ENCODE results near the gene MBTPS1.

Gene MBTPS1

DNA sequence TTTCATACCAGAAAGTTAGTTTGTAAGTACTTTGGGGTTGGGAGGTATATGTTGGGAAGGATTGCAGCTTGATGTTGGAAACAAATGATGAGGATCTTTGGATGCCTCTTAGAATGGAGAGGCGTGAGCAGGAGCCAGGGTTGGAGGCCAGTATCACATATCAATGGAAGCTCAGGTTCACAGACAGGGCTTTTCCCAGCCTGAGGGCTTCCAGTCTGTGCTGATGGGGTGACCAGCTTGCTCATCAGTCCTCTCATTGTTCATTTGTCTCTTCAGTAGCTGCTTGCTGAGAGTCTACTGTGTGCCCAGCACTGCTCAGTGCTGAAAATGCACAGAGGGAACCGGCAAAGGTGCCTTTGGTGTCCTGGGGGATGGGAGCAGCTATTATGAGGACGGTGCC lies 34.2 kb upstream of the MBTPS1 start:
- Histone ChIP-seq H3K27ac (ENCODE audit: low read depth in 2 of 2, low read length in 2 of 2) (no peak overlapping the region), H3K27me3 (ENCODE audit: control insufficient read depth in 2 of 2, insufficient read depth in 2 of 2, low read length in 2 of 2) (no peaks in the 10 kb centered on the region), H3K9me3 (ENCODE audit: control insufficient read depth in 2 of 2, low read length in 2 of 2) (no peaks in the 10 kb centered on the region), H3K36me3 (ENCODE audit: control insufficient read depth in 2 of 2, insufficient read depth in 2 of 2, low read length in 2 of 2) (no peaks in the 10 kb centered on the region), H3K9ac (ENCODE audit: low read depth in 1 of 2, low read length in 2 of 2) (no peak overlapping the region), H3K4me1 (ENCODE audit: control insufficient read depth in 2 of 2, insufficient read depth in 2 of 2, low read length in 2 of 2) (no peaks in the 10 kb centered on the region), H3K4me3 (ENCODE audit: low read length in 2 of 2) (no peak overlapping the region)

DNA sequence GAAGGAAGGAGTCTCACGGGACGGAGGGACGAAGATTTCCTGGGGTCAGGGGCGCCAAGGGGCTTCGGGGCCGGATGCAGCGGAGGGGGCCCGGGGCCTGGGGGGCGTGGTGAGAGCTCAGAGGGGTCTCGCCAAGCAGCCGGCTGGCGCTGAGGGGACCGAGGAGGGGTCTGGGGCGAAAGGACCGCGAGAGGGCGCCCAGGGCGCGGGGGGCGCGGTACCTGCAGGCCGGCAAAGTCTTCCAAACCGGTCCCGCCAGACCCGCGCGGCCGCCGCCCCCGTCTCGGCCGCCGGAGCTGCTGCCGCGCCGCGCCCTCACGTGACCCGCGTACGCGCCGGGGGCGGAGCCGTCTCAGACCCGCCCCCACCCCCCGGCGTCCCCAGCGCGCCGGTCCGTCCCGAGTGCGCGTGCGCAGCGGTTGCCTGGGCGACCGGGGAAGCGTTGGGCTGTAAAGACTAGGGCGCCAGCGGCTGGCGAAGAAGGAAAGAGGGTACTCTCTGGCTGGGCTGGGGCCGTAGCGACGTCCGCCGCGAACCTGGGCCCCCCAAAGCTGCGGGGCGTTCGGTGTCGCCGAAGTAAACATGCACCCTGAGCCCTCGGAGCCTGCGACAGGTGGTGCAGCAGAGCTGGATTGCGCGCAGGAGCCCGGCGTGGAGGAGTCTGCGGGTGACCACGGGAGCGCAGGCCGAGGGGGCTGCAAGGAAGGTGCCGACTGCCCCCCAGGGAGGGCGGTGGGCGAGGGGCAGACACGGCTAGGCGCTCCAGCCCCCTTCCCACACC lies 28.3 kb upstream of the MBTPS1 start, which contains the start of the genes DNAAF1 and HSDL1:
Gene DNAAF1, plus strand, starts transcription at position 450 of the 781 bp plus-strand sequence. Its CDS starts 133 bp downstream, at position 583.
Gene HSDL1, minus strand, starts transcription at position 319 of the 781 bp plus-strand sequence. CDS start 13,856 bp downstream, outside the sequence.
- Histone ChIP-seq H3K4me3 (ENCODE audit: low read length in 2 of 2) (peak within 1 kb of the TSS; percentile 82), H3K27ac (ENCODE audit: low read depth in 2 of 2, low read length in 2 of 2) (peak within 1 kb of the TSS; percentile 55 to 67), H3K36me3 (ENCODE audit: control insufficient read depth in 2 of 2, insufficient read depth in 2 of 2, low read length in 2 of 2) (no peaks in the 10 kb centered on the region), H3K9me3 (ENCODE audit: control insufficient read depth in 2 of 2, low read length in 2 of 2) (no peaks in the 10 kb centered on the region), H3K4me1 (ENCODE audit: control insufficient read depth in 2 of 2, insufficient read depth in 2 of 2, low read length in 2 of 2) (peaks cover 0 to 13% of the 10 kb centered on the region in 2 donors), H3K9ac (ENCODE audit: low read depth in 1 of 2, low read length in 2 of 2) (peak within 1 kb of the TSS; percentile 68 to 70), H3K27me3 (ENCODE audit: control insufficient read depth in 2 of 2, insufficient read depth in 2 of 2, low read length in 2 of 2) (no peaks in the 10 kb centered on the region)

DNA sequence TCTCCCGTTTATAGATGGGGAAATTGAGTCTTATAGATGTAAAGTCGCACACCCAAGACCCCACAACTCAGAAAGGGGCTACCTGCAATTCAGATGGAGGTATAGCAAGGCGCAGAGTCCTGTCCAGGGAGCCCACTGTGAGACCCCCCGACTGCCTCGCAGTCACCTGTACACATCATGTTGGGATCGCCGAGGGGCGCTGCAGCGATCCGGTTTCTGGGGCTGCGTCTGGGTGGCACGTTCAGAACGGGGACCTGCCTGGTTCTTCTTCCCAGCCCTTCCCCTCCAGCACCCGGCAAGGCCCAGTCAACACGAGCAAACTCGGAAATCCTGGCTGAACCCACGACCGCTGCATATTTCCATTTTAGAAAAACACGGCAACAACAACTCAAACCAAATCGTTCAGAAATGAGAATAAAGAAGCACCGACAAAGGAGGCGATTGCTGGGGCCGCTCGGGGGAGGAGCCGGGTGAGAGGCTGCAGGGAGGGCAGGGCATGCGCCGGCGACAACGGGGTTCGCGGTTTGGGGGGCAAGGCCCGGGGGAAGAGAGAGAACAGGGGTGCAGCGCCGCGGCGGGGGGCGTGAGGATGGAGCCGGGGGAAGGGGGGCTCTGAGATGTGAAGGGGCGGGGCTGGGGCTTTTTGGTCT lies 27.6 kb upstream of the MBTPS1 start:
- Histone ChIP-seq H3K9me3 (ENCODE audit: control insufficient read depth in 2 of 2, low read length in 2 of 2) (no peaks in the 10 kb centered on the region), H3K27ac (ENCODE audit: low read depth in 2 of 2, low read length in 2 of 2) (peak overlapping the region in 1 of 2 donors; percentile 67), H3K27me3 (ENCODE audit: control insufficient read depth in 2 of 2, insufficient read depth in 2 of 2, low read length in 2 of 2) (no peaks in the 10 kb centered on the region), H3K36me3 (ENCODE audit: control insufficient read depth in 2 of 2, insufficient read depth in 2 of 2, low read length in 2 of 2) (no peaks in the 10 kb centered on the region), H3K9ac (ENCODE audit: low read depth in 1 of 2, low read length in 2 of 2) (peak overlapping the region; percentile 68 to 70), H3K4me1 (ENCODE audit: control insufficient read depth in 2 of 2, insufficient read depth in 2 of 2, low read length in 2 of 2) (peaks cover 0 to 13% of the 10 kb centered on the region in 2 donors), H3K4me3 (ENCODE audit: low read length in 2 of 2) (peak overlapping the region; percentile 82)

DNA sequence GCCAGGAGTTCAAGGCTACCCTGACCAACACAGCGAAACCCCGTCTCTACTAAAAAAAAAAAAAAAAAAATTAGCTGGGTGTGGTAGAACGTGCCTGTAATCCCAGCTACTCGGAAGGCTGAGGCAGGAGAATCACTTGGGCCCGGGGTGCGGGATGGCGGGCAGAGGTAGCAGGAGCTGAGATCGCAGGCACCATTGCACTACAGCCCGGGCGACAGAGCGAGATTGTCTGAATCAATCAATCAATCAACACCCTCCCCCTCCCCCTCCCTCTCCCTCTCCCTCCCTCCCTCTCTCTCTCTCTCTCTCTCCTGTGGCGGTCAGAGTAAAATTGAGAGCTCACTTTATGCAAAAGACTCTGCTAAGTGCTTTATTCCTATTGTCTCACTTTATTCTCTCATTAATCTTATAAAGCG lies 27.1 kb upstream of the MBTPS1 start:
- no peaks in the 10 kb centered on the region for H3K36me3 ChIP-seq (ENCODE audit: control insufficient read depth in 2 of 2, insufficient read depth in 2 of 2, low read length in 2 of 2)
- no peak overlapping the region for H3K27ac ChIP-seq (ENCODE audit: low read depth in 2 of 2, low read length in 2 of 2)
- peak overlapping the region in 1 of 2 donors; percentile 82 for H3K4me3 ChIP-seq (ENCODE audit: low read length in 2 of 2)
- no peaks in the 10 kb centered on the region for H3K27me3 ChIP-seq (ENCODE audit: control insufficient read depth in 2 of 2, insufficient read depth in 2 of 2, low read length in 2 of 2)
- no peaks in the 10 kb centered on the region for H3K9me3 ChIP-seq (ENCODE audit: control insufficient read depth in 2 of 2, low read length in 2 of 2)
- H3K9ac ChIP-seq (ENCODE audit: low read depth in 1 of 2, low read length in 2 of 2) = peak overlapping the region; percentile 68 to 70
- H3K4me1 ChIP-seq (ENCODE audit: control insufficient read depth in 2 of 2, insufficient read depth in 2 of 2, low read length in 2 of 2) = peaks cover 0 to 13% of the 10 kb centered on the region in 2 donors

DNA sequence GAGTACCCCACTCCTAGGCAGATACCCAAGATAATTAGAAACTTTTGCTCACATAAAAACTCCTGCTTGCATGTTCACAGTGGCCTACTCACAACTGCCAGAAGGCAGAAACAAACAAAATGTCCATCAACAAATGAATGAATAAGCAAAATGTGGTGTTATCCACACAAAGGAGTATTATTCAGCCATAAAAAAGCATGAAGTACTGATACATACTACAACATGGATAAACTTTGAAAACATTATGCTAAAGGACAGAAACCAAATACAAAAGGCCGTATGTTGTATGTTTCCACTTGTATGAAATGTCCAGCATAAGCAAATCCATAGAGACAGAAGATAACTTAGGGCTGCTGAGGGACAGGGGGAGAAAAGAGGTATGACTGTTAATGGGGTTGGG lies 26.3 kb upstream of the MBTPS1 start:
- Histone ChIP-seq H3K9ac (ENCODE audit: low read depth in 1 of 2, low read length in 2 of 2) (no peak overlapping the region), H3K4me1 (ENCODE audit: control insufficient read depth in 2 of 2, insufficient read depth in 2 of 2, low read length in 2 of 2) (peaks cover 0 to 13% of the 10 kb centered on the region in 2 donors), H3K27ac (ENCODE audit: low read depth in 2 of 2, low read length in 2 of 2) (no peak overlapping the region), H3K4me3 (ENCODE audit: low read length in 2 of 2) (no peak overlapping the region), H3K36me3 (ENCODE audit: control insufficient read depth in 2 of 2, insufficient read depth in 2 of 2, low read length in 2 of 2) (no peaks in the 10 kb centered on the region), H3K27me3 (ENCODE audit: control insufficient read depth in 2 of 2, insufficient read depth in 2 of 2, low read length in 2 of 2) (no peaks in the 10 kb centered on the region), H3K9me3 (ENCODE audit: control insufficient read depth in 2 of 2, low read length in 2 of 2) (no peaks in the 10 kb centered on the region)

DNA sequence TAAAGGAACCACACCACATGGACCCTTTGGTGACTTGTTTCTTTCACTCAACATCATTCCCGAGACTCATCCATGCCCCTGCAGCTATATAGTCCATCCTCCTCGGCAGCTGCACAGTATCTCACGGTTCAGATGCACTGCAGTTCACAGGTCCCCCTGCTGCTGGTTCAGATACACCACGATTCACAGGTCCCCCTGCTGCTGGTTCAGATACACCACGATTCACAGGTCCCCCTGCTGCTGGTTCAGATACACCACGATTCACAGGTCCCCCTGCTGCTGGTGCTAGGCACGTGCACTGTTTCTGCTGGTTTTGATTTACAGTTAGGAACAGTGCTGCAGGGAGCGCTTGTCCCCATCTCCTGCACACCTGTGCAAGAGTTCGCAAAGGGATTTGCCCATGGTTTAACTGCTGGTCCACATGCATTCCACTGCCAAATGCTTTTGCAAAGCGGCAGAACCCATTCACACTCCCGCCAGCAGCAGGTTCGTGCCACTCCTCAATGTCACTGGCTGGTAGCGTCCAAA lies 24.5 kb upstream of the MBTPS1 start:
- H3K27ac ChIP-seq (ENCODE audit: low read depth in 2 of 2, low read length in 2 of 2) = no peak overlapping the region
- H3K9me3 ChIP-seq (ENCODE audit: control insufficient read depth in 2 of 2, low read length in 2 of 2) = no peaks in the 10 kb centered on the region
- H3K4me1 ChIP-seq (ENCODE audit: control insufficient read depth in 2 of 2, insufficient read depth in 2 of 2, low read length in 2 of 2) = peaks cover 0 to 13% of the 10 kb centered on the region in 2 donors
- H3K4me3 ChIP-seq (ENCODE audit: low read length in 2 of 2) = no peak overlapping the region
- H3K9ac ChIP-seq (ENCODE audit: low read depth in 1 of 2, low read length in 2 of 2) = no peak overlapping the region
- no peaks in the 10 kb centered on the region for H3K36me3 ChIP-seq (ENCODE audit: control insufficient read depth in 2 of 2, insufficient read depth in 2 of 2, low read length in 2 of 2)
- no peaks in the 10 kb centered on the region for H3K27me3 ChIP-seq (ENCODE audit: control insufficient read depth in 2 of 2, insufficient read depth in 2 of 2, low read length in 2 of 2)

DNA sequence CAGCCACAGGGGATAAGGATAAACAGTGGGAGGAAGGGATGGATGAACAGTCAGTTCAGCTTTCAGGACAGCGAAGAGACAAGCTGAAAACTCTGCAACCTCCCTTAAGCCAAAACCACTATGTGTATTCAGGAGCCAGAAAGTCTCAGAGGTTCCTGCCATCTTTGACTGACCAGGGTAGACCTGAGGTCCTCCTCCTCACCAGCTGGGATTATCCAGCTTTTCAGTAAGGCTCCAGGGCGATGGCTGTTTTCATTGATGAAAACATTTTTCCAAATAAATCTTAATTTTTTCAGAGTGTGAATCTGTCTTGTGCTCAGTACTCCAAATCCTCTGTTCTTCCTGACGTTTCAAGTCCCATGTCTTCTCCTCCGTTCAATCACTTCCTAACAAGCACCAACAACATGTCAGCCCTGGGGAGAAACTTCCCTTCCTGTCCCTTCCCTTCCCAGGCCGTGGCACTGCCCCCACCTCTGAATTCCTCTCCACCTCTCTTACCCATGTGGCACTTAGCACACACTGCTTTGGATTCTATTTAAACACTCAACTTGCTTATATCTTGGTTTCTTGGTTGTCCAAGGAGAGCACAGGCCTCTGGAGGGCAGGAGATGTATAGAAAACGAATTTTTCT lies 23.0 kb upstream of the MBTPS1 start:
- Histone ChIP-seq H3K9me3 (ENCODE audit: control insufficient read depth in 2 of 2, low read length in 2 of 2) (no peaks in the 10 kb centered on the region), H3K9ac (ENCODE audit: low read depth in 1 of 2, low read length in 2 of 2) (no peak overlapping the region), H3K27ac (ENCODE audit: low read depth in 2 of 2, low read length in 2 of 2) (no peak overlapping the region), H3K4me1 (ENCODE audit: control insufficient read depth in 2 of 2, insufficient read depth in 2 of 2, low read length in 2 of 2) (peaks cover 0 to 8% of the 10 kb centered on the region in 2 donors), H3K4me3 (ENCODE audit: low read length in 2 of 2) (no peak overlapping the region), H3K36me3 (ENCODE audit: control insufficient read depth in 2 of 2, insufficient read depth in 2 of 2, low read length in 2 of 2) (no peaks in the 10 kb centered on the region), H3K27me3 (ENCODE audit: control insufficient read depth in 2 of 2, insufficient read depth in 2 of 2, low read length in 2 of 2) (no peaks in the 10 kb centered on the region)

DNA sequence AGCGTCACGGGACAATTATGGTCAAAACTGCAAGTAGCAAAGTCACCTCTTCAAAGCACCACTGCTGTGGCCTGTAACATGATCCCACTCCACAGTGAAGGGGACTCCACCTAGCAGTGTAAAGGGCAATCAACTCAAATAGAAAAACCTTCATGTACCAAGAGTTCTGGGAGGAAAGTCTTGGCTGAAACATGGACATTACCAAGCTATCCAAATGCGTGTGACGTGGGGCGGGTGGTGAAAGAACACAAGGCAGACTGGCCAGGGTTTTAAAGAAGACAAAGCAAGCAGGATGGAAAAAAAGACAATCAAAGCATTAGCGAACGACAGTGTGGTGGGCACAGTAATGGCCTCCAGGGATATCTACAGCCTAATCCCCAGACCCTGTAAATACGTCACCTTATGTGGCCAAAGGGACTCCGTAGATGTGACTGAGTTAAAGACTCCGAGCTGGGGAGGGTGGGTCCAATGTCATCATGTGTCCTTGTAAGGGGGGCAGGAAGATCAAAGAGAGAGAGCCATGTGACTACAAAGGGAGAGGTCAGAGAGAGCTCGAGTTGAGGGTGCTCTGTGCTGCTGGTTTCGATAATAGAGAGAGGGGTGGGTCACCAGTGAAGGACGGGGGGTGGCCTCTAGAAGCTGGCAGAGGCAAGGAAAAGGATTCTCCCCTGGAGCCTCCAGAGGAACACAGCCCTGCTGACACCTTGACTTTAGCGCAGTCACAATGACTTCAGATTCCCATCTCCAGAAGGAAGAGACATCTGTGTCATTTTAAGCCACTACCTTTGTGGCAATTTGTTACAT lies 22.3 kb upstream of the MBTPS1 start:
- Histone ChIP-seq H3K36me3 (ENCODE audit: control insufficient read depth in 2 of 2, insufficient read depth in 2 of 2, low read length in 2 of 2) (no peaks in the 10 kb centered on the region), H3K4me3 (ENCODE audit: low read length in 2 of 2) (no peak overlapping the region), H3K4me1 (ENCODE audit: control insufficient read depth in 2 of 2, insufficient read depth in 2 of 2, low read length in 2 of 2) (peaks cover 0 to 3% of the 10 kb centered on the region in 2 donors), H3K9me3 (ENCODE audit: control insufficient read depth in 2 of 2, low read length in 2 of 2) (no peaks in the 10 kb centered on the region), H3K9ac (ENCODE audit: low read depth in 1 of 2, low read length in 2 of 2) (no peak overlapping the region), H3K27me3 (ENCODE audit: control insufficient read depth in 2 of 2, insufficient read depth in 2 of 2, low read length in 2 of 2) (no peaks in the 10 kb centered on the region), H3K27ac (ENCODE audit: low read depth in 2 of 2, low read length in 2 of 2) (no peak overlapping the region)

DNA sequence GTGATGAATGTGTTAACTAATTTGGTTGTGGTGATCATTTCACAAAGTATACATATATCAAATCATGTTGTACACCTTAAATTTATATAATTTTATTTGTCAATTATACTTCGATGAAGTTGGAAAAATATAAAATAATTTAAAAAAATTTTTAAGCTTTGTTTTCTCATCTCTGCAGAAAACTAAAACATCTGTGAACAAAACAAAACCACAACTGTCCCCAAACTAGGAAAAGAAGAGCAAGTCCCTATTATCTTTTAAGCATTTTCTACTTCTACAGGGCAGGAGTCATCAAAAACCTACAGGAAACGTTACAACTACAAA lies 21.7 kb upstream of the MBTPS1 start:
- H3K27ac ChIP-seq (ENCODE audit: low read depth in 2 of 2, low read length in 2 of 2) = no peak overlapping the region
- H3K4me1 ChIP-seq (ENCODE audit: control insufficient read depth in 2 of 2, insufficient read depth in 2 of 2, low read length in 2 of 2) = no peaks in the 10 kb centered on the region
- no peaks in the 10 kb centered on the region for H3K36me3 ChIP-seq (ENCODE audit: control insufficient read depth in 2 of 2, insufficient read depth in 2 of 2, low read length in 2 of 2)
- no peaks in the 10 kb centered on the region for H3K27me3 ChIP-seq (ENCODE audit: control insufficient read depth in 2 of 2, insufficient read depth in 2 of 2, low read length in 2 of 2)
- H3K4me3 ChIP-seq (ENCODE audit: low read length in 2 of 2) = no peak overlapping the region
- H3K9me3 ChIP-seq (ENCODE audit: control insufficient read depth in 2 of 2, low read length in 2 of 2) = no peaks in the 10 kb centered on the region
- no peak overlapping the region for H3K9ac ChIP-seq (ENCODE audit: low read depth in 1 of 2, low read length in 2 of 2)

Data from mucosa of rectum (tissue), 2 donors.